ENCODE data around the gene PDE4C. TPM values are rescaled to one million over a fixed set of nuclear protein-coding genes. Genes with fewer than 3 reads are reported as not detected.

PDE4C gene
- total RNA-seq, 3 donors from 2014 or later (not counting 1 experiment from before 2014, with no cell fraction given): not detected

DNA sequence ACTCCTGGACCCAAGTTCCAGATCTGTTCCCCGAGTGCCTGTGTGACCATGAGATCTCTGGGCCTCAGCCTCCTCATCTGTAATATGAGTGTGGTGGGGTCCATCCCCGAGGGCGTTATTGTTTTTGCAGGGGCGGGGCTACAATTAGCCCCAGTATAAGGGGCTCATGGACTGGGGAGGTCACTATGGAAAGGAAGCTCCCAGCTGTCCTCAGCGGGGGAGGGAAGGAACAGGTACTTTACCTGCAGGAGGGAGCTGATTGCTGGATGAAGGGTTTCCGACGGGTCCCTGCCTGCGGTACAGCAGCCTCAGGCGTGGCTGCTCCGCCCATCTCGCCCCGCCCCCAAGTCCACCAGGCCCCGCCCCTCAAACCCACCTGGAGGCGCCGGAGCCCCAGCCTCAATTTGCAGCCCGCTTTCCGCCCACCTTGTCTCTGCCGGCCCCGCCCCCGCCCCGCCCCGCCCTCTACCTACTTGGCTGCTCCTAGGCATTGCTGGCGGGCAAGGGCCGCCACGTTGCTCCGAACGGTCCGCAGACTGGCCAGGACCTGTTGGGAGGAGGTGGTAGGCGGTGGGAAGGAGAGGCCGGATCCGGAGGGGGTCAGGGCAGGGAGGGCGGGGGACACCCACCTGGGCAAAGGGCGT is 5.5 kb downstream of the PDE4C start:
- TF ChIP-seq, protein P1, sequence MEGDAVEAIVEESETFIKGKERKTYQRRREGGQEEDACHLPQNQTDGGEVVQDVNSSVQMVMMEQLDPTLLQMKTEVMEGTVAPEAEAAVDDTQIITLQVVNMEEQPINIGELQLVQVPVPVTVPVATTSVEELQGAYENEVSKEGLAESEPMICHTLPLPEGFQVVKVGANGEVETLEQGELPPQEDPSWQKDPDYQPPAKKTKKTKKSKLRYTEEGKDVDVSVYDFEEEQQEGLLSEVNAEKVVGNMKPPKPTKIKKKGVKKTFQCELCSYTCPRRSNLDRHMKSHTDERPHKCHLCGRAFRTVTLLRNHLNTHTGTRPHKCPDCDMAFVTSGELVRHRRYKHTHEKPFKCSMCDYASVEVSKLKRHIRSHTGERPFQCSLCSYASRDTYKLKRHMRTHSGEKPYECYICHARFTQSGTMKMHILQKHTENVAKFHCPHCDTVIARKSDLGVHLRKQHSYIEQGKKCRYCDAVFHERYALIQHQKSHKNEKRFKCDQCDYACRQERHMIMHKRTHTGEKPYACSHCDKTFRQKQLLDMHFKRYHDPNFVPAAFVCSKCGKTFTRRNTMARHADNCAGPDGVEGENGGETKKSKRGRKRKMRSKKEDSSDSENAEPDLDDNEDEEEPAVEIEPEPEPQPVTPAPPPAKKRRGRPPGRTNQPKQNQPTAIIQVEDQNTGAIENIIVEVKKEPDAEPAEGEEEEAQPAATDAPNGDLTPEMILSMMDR (IDR thresholded peaks at IDR 0.05): no peak
- peaks cover 26 to 45% of the 10 kb centered on the region in 2 donors for H3K27me3 Mint-ChIP-seq (ENCODE audit: low read depth in 2 of 2)
- Histone ChIP-seq H3K4me3 (ENCODE audit: low read length) (no peak overlapping the region), H3K36me3 (ENCODE audit: control insufficient read depth, insufficient read depth, low read length) (no peaks in the 10 kb centered on the region), H3K4me1 (ENCODE audit: control insufficient read depth, insufficient read depth, low read length) (peaks cover 19% of the 10 kb centered on the region), H3K27me3 (ENCODE audit: control insufficient read depth, insufficient read depth, low read length) (peaks cover 20% of the 10 kb centered on the region), H3K27ac (ENCODE audit: low read length) (no peak overlapping the region), H3K9me3 (ENCODE audit: control insufficient read depth, insufficient read depth, low read length) (no peaks in the 10 kb centered on the region)
- H3K9me3 Mint-ChIP-seq: no peaks in the 10 kb centered on the region
- H3K4me3 Mint-ChIP-seq: no peak overlapping the region
- no peaks in the 10 kb centered on the region for H3K36me3 Mint-ChIP-seq
- H3K4me1 Mint-ChIP-seq: peaks cover 9 to 13% of the 10 kb centered on the region in 2 donors
- intact Hi-C loops (cut with micrococcal nuclease): no loop called here
- DNase-seq: peak in 1 of 2 donors; percentile 25
- 8% methylated on average over 32 of the region's 33 CpGs for WGBS (ENCODE audit: insufficient coverage)
- H3K27ac Mint-ChIP-seq: no peak overlapping the region
- no peak for ATAC-seq

DNA sequence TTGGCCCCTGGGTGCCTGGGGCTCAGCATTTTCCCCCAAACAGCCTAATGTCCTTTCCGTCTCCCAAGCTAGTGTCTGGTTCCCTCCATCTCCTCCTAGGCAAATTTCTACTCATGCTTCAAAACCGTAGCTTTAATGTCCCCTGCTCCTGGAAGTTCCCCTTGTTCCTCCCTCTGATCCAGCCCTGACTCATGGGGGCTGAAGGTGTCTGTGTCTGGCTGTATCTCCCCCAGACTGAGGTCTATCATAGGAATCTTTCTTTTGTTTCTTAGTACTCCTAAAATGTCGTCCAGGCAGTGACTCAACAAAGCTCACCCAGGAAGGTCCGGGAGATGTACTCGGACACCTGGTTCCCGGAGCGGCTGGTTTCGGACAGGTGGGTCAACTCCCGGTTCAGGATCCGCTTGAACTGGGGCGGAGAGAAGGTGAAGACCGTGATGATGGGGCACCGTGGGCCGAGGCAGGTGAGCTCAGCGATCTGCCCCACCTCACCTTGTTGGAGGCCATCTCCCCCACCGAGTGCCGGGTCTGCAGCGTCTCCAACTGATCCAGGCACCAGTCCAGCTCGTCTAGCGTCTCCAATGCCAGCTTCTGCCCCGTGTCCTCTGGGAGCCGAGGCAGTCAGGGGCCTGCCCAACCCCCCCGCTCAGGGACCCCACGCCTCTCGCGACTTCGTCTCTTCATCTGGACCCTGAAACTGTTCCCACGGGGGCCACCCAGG is 6.2 kb downstream of the PDE4C start:
- Mint-ChIP-seq H3K27me3 (ENCODE audit: low read depth in 2 of 2) (peaks cover 26 to 39% of the 10 kb centered on the region in 2 donors), H3K36me3 (no peaks in the 10 kb centered on the region), H3K27ac (no peak overlapping the region), H3K4me1 (peaks cover 9 to 13% of the 10 kb centered on the region in 2 donors), H3K9me3 (no peaks in the 10 kb centered on the region), H3K4me3 (no peak overlapping the region)
- WGBS (ENCODE audit: insufficient coverage): 76% methylated on average over 28 of the region's 28 CpGs
- intact Hi-C loops (cut with micrococcal nuclease): no loop called here
- ATAC-seq (no peak), DNase-seq (no peak)
- no peaks in the 10 kb centered on the region for H3K9me3 ChIP-seq (ENCODE audit: control insufficient read depth, insufficient read depth, low read length)
- TF ChIP-seq, protein P1 (IDR thresholded peaks at IDR 0.05): no peak
- H3K27ac ChIP-seq (ENCODE audit: low read length): no peak overlapping the region
- H3K27me3 ChIP-seq (ENCODE audit: control insufficient read depth, insufficient read depth, low read length): peaks cover 14% of the 10 kb centered on the region
- H3K4me3 ChIP-seq (ENCODE audit: low read length): no peak overlapping the region
- H3K4me1 ChIP-seq (ENCODE audit: control insufficient read depth, insufficient read depth, low read length): peaks cover 15% of the 10 kb centered on the region
- no peaks in the 10 kb centered on the region for H3K36me3 ChIP-seq (ENCODE audit: control insufficient read depth, insufficient read depth, low read length)

DNA sequence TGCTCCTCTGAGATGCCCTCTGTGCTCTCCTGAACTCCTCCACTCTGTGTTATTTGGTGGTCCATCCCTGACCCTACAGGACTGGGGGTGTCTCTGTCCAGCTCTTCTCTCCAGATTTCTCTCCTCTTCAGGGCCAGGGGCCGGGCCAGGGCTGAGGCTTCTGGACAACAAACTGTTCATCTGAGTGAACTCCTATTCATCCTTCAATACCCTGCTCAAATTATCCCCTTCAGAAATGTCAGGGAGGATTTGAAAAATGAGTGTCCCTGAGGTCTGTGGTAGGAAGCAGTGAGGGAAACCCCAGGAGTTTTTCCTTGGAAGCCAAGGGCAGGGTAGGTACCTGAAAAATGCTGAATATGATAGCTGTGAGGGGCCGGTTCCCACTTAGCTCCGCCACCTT is 7.6 kb downstream of the PDE4C start:
- Mint-ChIP-seq H3K27me3 (ENCODE audit: low read depth in 2 of 2) (peaks cover 17 to 25% of the 10 kb centered on the region in 2 donors), H3K36me3 (no peaks in the 10 kb centered on the region), H3K4me3 (no peak overlapping the region), H3K4me1 (no peaks in the 10 kb centered on the region), H3K27ac (no peak overlapping the region), H3K9me3 (no peaks in the 10 kb centered on the region)
- intact Hi-C loops (cut with micrococcal nuclease): no loop called here
- H3K27ac ChIP-seq (ENCODE audit: low read length): no peak overlapping the region
- no peaks in the 10 kb centered on the region for H3K9me3 ChIP-seq (ENCODE audit: control insufficient read depth, insufficient read depth, low read length)
- no peaks in the 10 kb centered on the region for H3K36me3 ChIP-seq (ENCODE audit: control insufficient read depth, insufficient read depth, low read length)
- peaks cover 4% of the 10 kb centered on the region for H3K27me3 ChIP-seq (ENCODE audit: control insufficient read depth, insufficient read depth, low read length)
- no peaks in the 10 kb centered on the region for H3K4me1 ChIP-seq (ENCODE audit: control insufficient read depth, insufficient read depth, low read length)
- TF ChIP-seq, protein P1 (IDR thresholded peaks at IDR 0.05): no peak
- H3K4me3 ChIP-seq (ENCODE audit: low read length): no peak overlapping the region
- ATAC-seq: no peak
- 94% methylated on average over 3 of the region's 3 CpGs for WGBS (ENCODE audit: insufficient coverage)
- DNase-seq: no peak
